Psoas muscle (tissue), 8 donors: ENCODE data around the gene ADIPOQ. TPM values are rescaled to one million over a fixed set of nuclear protein-coding genes. Genes with fewer than 3 reads are reported as not detected.
"Not testable (repeated sequence)": the region's sequence is repeated elsewhere in the genome, so short reads cannot be mapped to it uniquely, and the experiment has no call there.

Source experiments
- ATAC-seq, 4 donors: fragments of 200-7000 bp; cut with Tn5 transposase; one replicate each; pipeline ENCODE4 v1.9.1; 2020; ENCODE audit warnings: moderate library complexity in 3 of 4, mild to moderate bottlenecking in 2 of 4
- DNase-seq, 2 donors: peaks; one replicate each; pipeline ENCODE4 v3.0.0-alpha.2; 2020
- H3K27ac ChIP-seq: fragments of 200-600 bp; one replicate; pipeline ENCODE4 v1.8.0; 2022
- H3K27me3 ChIP-seq, 3 donors: fragments of 200-600 bp in 1 of 3; one replicate each; pipeline versions ENCODE4 v1.6.1 to v1.8.0; 2013 to 2022; ENCODE audit warnings: low read length in 2 of 3, mild to moderate bottlenecking in 2 of 3, moderate library complexity in 1 of 3; ENCODE audit not compliant: insufficient read depth in 3 of 3
- H3K36me3 ChIP-seq, 2 donors: fragments of 200-600 bp in 1 of 2; one replicate each; pipeline versions ENCODE4 v1.6.1 to v1.8.0; 2013 to 2022; ENCODE audit warnings: low read depth in 1 of 2, mild to moderate bottlenecking in 1 of 2, moderate library complexity in 1 of 2; ENCODE audit not compliant: insufficient read depth in 1 of 2
- H3K4me1 ChIP-seq: fragments of 200-600 bp; one replicate; pipeline ENCODE4 v1.8.0; 2022
- H3K4me3 ChIP-seq: fragments of 200-600 bp; one replicate; pipeline ENCODE4 v1.8.0; 2022; ENCODE audit warnings: mild to moderate bottlenecking
- H3K9me3 ChIP-seq: fragments of 200-600 bp; one replicate; pipeline ENCODE4 v1.8.0; 2022
- WGBS, 3 donors: extraction: QIAGEN DNeasy Blood & Tissue Kit; methylation state at CpG; one replicate each; pipeline versions ENCODE4 v1.1.6 to v1.1.7; 2013; 5-methylcytosine and 5-hydroxymethylcytosine counted together
- intact Hi-C, 2 donors: fragments of 100-400 bp; cut with DNase I; formaldehyde crosslinking; loops; one replicate each; pipeline versions ENCODE4 v1.11.0 to v1.14.2; 2022
- polyA plus RNA-seq, 3 donors: library from polyadenylated mRNA; stranded (reverse); fragments of 200-250 nt; gene quantifications; one replicate each; pipeline ENCODE4 v1.2.3, GENCODE V29; 2013
- total RNA-seq, 4 donors: library from RNA; stranded (reverse); fragmentation: NEBNext Ultra II Directional in 2 of 4; extraction: Animal tissue kit (Norgen Biotek cat#: 25700) in 2 of 4; gene quantifications; one replicate each; pipeline versions ENCODE4 v1.2.1 to v1.2.4, GENCODE V29; 2021 to 2023
- TF ChIP-seq, protein P1 (sequence below): fragments of 200-600 bp; IDR thresholded peaks from one replicate; pipeline ENCODE4 v1.8.0; 2022; ENCODE audit warnings: antibody characterized with exemption
- donor health status: healthy with polysubstance abuse.
- donor health status: DM: no; HTN: no; CAD: no; lungs with moderate emphysema.
- donor health status: Bipolar disorder and iron deficiency.
- donor health status: healthy.
- donor health status: DM: yes; HTN: yes; CAD: no.
- donor health status: DM: no; HTN: no; CAD: no.
- donor health status: DM: no; HTN: no; CAD: no.
- donor health status: DM: yes; HTN: yes; CAD: no.

ADIPOQ gene
- total and polyA plus RNA-seq, 7 donors: 0.58 to 9.3 (median 1.8) TPM

DNA sequence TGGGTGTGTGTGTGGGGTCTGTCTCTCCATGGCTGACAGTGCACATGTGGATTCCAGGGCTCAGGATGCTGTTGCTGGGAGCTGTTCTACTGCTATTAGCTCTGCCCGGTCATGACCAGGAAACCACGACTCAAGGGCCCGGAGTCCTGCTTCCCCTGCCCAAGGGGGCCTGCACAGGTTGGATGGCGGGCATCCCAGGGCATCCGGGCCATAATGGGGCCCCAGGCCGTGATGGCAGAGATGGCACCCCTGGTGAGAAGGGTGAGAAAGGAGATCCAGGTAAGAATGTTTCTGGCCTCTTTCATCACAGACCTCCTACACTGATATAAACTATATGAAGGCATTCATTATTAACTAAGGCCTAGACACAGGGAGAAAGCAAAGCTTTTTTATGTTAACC, 10.5 kb downstream of the ADIPOQ start:
- intact Hi-C loops: loop anchor here in 1 of 2 donors (5.0 kb wide), 1 partner anchor 74 kb away; no protein-coding TSS in a partner anchor
- no peaks in the 10 kb centered on the region for H3K36me3 ChIP-seq
- ATAC-seq (no peak), DNase-seq (no peak)
- no peaks in the 10 kb centered on the region for H3K4me1 ChIP-seq
- TF ChIP-seq, protein P1, sequence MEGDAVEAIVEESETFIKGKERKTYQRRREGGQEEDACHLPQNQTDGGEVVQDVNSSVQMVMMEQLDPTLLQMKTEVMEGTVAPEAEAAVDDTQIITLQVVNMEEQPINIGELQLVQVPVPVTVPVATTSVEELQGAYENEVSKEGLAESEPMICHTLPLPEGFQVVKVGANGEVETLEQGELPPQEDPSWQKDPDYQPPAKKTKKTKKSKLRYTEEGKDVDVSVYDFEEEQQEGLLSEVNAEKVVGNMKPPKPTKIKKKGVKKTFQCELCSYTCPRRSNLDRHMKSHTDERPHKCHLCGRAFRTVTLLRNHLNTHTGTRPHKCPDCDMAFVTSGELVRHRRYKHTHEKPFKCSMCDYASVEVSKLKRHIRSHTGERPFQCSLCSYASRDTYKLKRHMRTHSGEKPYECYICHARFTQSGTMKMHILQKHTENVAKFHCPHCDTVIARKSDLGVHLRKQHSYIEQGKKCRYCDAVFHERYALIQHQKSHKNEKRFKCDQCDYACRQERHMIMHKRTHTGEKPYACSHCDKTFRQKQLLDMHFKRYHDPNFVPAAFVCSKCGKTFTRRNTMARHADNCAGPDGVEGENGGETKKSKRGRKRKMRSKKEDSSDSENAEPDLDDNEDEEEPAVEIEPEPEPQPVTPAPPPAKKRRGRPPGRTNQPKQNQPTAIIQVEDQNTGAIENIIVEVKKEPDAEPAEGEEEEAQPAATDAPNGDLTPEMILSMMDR: no peak
- 87 to 93% (median 92%) methylated on average over 6 of the region's 6 CpGs for WGBS, 3 donors
- H3K27me3 ChIP-seq: no peaks in the 10 kb centered on the region
- H3K9me3 ChIP-seq: no peaks in the 10 kb centered on the region
- H3K27ac ChIP-seq: no peak overlapping the region
- no peak overlapping the region for H3K4me3 ChIP-seq

DNA sequence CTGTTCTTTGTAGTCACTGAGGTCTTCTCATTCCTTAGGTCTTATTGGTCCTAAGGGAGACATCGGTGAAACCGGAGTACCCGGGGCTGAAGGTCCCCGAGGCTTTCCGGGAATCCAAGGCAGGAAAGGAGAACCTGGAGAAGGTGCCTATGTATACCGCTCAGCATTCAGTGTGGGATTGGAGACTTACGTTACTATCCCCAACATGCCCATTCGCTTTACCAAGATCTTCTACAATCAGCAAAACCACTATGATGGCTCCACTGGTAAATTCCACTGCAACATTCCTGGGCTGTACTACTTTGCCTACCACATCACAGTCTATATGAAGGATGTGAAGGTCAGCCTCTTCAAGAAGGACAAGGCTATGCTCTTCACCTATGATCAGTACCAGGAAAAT, 11.6 kb downstream of the ADIPOQ start:
- 95 to 98% (median 96%) methylated on average over 8 of the region's 8 CpGs for WGBS, 3 donors
- DNase-seq (no peak), ATAC-seq (no peak)
- Histone ChIP-seq H3K36me3 (no peaks in the 10 kb centered on the region), H3K4me3 (no peak overlapping the region), H3K9me3 (no peaks in the 10 kb centered on the region), H3K27ac (no peak overlapping the region), H3K4me1 (no peaks in the 10 kb centered on the region), H3K27me3 (no peaks in the 10 kb centered on the region)
- intact Hi-C loops: loop anchor here in 1 of 2 donors (5.0 kb wide), 1 partner anchor 73 kb away; no protein-coding TSS in a partner anchor
- TF ChIP-seq, protein P1: no peak

DNA sequence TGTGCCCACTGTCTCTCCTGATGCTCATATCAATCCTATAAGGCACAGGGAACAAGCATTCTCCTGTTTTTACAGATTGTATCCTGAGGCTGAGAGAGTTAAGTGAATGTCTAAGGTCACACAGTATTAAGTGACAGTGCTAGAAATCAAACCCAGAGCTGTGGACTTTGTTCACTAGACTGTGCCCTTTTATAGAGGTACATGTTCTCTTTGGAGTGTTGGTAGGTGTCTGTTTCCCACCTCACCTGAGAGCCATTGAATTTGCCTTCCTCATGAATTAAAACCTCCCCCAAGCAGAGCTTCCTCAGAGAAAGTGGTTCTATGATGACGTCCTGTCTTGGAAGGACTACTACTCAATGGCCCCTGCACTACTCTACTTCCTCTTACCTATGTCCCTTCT, 12.4 kb downstream of the ADIPOQ start:
- intact Hi-C loops: loop anchor here in 1 of 2 donors (5.0 kb wide), 1 partner anchor 72 kb away; no protein-coding TSS in a partner anchor
- no peak overlapping the region for H3K27ac ChIP-seq
- TF ChIP-seq, protein P1: no peak
- H3K9me3 ChIP-seq: no peaks in the 10 kb centered on the region
- no peak for DNase-seq
- H3K27me3 ChIP-seq: no peaks in the 10 kb centered on the region
- H3K36me3 ChIP-seq: no peaks in the 10 kb centered on the region
- H3K4me3 ChIP-seq: no peak overlapping the region
- WGBS, 3 donors: 0% methylated on average over 1 of the region's 1 CpG
- H3K4me1 ChIP-seq: no peaks in the 10 kb centered on the region
- no peak for ATAC-seq

DNA sequence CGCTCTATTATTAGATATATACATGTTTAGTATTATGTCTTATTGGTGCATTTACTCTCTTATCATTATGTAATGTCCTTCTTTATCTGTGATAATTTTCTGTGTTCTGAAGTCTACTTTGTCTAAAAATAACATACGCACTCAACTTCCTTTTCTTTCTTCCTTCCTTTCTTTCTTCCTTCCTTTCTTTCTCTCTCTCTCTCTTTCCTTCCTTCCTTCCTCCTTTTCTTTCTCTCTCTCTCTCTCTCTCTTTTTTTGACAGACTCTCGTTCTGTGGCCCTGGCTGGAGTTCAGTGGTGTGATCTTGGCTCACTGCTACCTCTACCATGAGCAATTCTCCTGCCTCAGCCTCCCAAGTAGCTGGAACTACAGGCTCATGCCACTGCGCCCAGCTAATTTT, 15.2 kb downstream of the ADIPOQ start:
- Histone ChIP-seq H3K4me1 (no peaks in the 10 kb centered on the region), H3K9me3 (no peaks in the 10 kb centered on the region), H3K4me3 (no peak overlapping the region), H3K36me3 (no peaks in the 10 kb centered on the region), H3K27me3 (no peaks in the 10 kb centered on the region), H3K27ac (no peak overlapping the region)
- DNase-seq: no peak
- TF ChIP-seq, protein P1: no peak
- intact Hi-C loops: no loop called here
- WGBS, 3 donors: 81 to 84% (median 81%) methylated on average over 4 of the region's 4 CpGs
- no peak for ATAC-seq

GRCh38 chr3:186865215-186865853, 22.8 kb downstream of the ADIPOQ start:
- H3K27ac ChIP-seq, ATAC-seq, H3K27me3 ChIP-seq, H3K9me3 ChIP-seq, DNase-seq, H3K36me3 ChIP-seq, intact Hi-C loops, H3K4me3 ChIP-seq, H3K4me1 ChIP-seq: not testable (repeated sequence)
- 0% methylated on average over 1 of the region's 13 CpGs; no CpG with 5 or more reads in 2 of the 3 donors for WGBS, 3 donors

DNA sequence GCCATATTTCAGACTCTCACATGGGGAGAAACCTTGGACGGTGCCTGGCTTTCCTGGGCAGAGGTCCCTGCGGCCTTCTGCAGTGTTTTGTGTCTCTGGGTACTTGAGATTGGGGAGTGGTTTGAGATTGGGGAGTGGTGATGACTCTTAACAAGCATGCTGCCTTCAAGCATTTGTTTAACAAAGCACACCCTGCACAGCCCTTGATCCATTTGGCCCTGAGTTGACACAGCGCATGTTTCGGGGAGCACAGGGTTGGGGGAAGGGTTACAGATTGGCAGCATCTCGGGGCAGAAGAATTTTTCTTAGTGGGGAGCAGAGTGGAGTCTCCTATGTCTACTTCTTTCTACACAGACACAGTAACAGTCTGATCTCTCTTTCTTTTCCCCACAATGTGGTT, 23.6 kb downstream of the ADIPOQ start:
- H3K36me3 ChIP-seq, H3K27ac ChIP-seq, H3K4me3 ChIP-seq, H3K27me3 ChIP-seq, DNase-seq, ATAC-seq, intact Hi-C loops, H3K9me3 ChIP-seq, H3K4me1 ChIP-seq: not testable (repeated sequence)
- WGBS, 3 donors: no CpG with 5 or more reads among the region's 5 CpGs
